ENCODE data around the gene DAND5. TPM values are rescaled to one million over a fixed set of nuclear protein-coding genes. Genes with fewer than 3 reads are reported as not detected.

Gene DAND5
- total and polyA plus RNA-seq, 2 of the 13 experiments (the other 11 are each of a cell fraction or from before 2014, with no cell fraction given) = 0.04 TPM; not detected in 1

GRCh38 chr19:13022859-13023636 is 53.7 kb downstream of the DAND5 start (continued):
- TF ChIP-seq CTCF (CRISPR knock-in tag; IDR thresholded peaks at IDR 0.05) = no peak
- no peak for TF ChIP-seq SKI (IDR thresholded peaks at IDR 0.05; ENCODE audit: partially characterized antibody)
- no peak for TF ChIP-seq REST (IDR thresholded peaks at IDR 0.05; ENCODE audit: borderline replicate concordance in 1 of 2, low read depth in 1 of 2, low read length in 2 of 2)
- no peak for TF ChIP-seq AKNA (CRISPR knock-in tag; IDR thresholded peaks at IDR 0.05; ENCODE audit: borderline replicate concordance)
- TF ChIP-seq, protein P1, sequence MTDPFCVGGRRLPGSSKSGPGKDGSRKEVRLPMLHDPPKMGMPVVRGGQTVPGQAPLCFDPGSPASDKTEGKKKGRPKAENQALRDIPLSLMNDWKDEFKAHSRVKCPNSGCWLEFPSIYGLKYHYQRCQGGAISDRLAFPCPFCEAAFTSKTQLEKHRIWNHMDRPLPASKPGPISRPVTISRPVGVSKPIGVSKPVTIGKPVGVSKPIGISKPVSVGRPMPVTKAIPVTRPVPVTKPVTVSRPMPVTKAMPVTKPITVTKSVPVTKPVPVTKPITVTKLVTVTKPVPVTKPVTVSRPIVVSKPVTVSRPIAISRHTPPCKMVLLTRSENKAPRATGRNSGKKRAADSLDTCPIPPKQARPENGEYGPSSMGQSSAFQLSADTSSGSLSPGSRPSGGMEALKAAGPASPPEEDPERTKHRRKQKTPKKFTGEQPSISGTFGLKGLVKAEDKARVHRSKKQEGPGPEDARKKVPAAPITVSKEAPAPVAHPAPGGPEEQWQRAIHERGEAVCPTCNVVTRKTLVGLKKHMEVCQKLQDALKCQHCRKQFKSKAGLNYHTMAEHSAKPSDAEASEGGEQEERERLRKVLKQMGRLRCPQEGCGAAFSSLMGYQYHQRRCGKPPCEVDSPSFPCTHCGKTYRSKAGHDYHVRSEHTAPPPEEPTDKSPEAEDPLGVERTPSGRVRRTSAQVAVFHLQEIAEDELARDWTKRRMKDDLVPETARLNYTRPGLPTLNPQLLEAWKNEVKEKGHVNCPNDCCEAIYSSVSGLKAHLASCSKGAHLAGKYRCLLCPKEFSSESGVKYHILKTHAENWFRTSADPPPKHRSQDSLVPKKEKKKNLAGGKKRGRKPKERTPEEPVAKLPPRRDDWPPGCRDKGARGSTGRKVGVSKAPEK (CRISPR knock-in tag; IDR thresholded peaks at IDR 0.05; ENCODE audit: borderline replicate concordance) = 0 out of 2 replicates have a peak, but pooled peaks have one; percentile 74
- TF ChIP-seq NR2F2 (IDR thresholded peaks at IDR 0.05; ENCODE audit: borderline replicate concordance, low read depth) = no peak
- TF ChIP-seq POLR2G (IDR thresholded peaks at IDR 0.05; ENCODE audit: low read depth, low read length) = peak; percentile 61
- no peak for TF ChIP-seq KLF11 (CRISPR knock-in tag; IDR thresholded peaks at IDR 0.05)
- no peak for TF ChIP-seq CREB1 (IDR thresholded peaks at IDR 0.05)
- peak; percentile 56; the same call in 1 of the 2 replicates for TF ChIP-seq CREB1 (CRISPR knock-in tag; IDR thresholded peaks at IDR 0.05)
- peak; percentile 51 for TF ChIP-seq NFYB (CRISPR knock-in tag; IDR thresholded peaks at IDR 0.05)
- peak; percentile 44; the same call in 1 of the 2 replicates for TF ChIP-seq GATA4 (IDR thresholded peaks at IDR 0.05; ENCODE audit: borderline replicate concordance, low read depth)
- 0 out of 2 replicates have a peak, but pooled peaks have one; percentile 20 for TF ChIP-seq MXD4 (CRISPR knock-in tag; IDR thresholded peaks at IDR 0.05)

All from HepG2 (cell line).